ENCODE data around the gene CLASRP.

Gene CLASRP

DNA sequence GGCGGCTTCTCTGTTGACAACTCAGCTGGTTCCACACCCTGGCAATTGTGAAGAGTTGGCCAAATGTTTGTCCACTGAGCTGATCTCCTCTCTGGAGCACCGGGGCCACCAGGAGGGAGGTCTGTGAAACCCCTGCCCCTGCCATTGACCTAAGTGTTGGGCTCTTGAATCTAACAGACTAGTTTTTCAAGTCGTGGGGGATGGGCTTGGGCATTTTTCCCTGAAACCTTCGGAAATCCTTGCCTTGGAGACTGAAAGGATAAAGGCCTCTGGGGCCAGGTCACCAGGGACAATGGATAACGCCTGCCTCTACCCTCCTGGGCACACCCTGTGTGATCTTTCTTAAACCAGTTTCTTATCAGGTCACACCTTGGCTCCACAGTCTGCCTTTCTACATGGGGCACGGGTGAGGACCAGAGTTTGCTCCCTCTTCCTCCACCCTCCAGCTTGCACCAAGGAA, 41.1 kb downstream of the CLASRP start:
- DNase-seq (ENCODE audit: low read depth in 4 of 4, low spot score in 1 of 4), result no peak

DNA sequence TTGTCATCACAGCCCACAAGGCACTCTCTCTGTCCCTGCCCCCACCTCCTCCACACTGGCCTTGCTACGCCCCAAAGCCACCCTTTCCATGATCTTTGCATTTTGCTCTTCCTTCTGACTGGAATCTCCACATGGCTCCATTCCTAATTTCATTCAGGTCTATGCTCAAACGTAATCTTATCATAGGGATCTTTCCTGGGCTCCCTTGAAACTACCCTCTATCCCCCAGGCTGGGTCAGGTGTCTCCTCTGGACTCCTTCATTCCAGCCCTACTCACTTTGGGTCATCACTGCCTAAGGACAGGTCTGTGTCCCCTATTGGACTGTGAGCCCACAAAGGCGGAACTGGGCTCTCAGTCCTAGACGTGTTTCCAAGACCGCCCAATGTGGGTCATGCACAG, 43.3 kb downstream of the CLASRP start:
- no peak for DNase-seq (ENCODE audit: low read depth in 4 of 4, low spot score in 1 of 4)

DNA sequence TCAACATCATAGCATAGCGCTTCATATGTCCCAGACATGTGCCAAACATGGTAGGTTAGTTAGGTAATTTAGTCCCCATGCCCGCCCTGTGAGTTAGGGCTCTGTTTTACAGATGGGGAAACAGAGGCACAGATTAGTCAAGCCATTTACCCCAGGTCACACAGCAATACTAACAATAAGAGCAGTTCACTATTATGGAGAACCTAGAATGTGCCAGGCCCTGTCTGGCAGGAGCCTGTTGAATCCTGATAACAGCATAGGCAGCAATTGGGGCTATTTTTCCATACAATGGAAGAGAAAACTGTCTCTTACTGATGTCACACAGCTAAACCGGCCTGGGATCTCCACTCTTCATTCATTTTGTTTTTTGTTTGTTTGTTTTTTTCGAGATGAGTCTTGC, 47.6 kb downstream of the CLASRP start:
- no peak for DNase-seq (ENCODE audit: low read depth in 4 of 4, low spot score in 1 of 4)

DNA sequence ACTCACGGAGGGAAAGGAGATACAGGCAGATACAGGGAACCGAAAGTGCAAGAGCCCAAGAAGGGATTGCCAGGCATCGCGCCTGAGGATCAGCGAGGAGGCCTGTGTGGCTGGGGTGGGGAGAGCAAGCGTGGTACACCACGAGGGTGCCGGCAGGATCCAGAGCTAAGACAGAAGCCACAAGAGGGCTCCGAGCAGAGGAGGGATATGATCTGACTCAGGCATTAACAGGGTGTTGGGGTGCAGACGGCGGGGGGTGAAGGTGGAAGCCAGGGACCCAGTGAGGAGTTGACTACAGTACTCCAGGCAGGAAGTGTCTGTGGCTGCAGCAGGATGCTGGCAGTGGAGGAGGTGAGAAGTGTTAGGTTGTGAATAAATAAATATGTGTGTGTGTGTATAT, 48.7 kb downstream of the CLASRP start:
- DNase-seq (ENCODE audit: low read depth in 4 of 4, low spot score in 1 of 4), result no peak

DNA sequence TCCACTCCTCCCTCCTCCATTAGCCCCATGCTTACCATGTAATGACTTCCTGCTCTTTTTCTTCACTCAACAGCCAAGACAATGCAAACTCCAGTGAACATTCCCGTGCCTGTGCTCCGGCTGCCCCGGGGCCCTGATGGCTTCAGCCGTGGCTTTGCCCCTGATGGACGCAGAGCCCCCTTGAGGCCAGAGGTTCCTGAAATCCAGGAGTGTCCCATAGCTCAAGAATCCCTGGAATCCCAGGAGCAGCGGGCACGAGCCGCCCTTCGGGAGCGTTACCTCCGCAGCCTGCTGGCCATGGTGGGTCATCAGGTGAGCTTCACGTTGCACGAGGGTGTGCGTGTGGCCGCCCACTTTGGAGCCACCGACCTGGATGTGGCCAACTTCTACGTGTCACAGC, 51.2 kb downstream of the CLASRP start:
- DNase-seq (ENCODE audit: low read depth in 4 of 4, low spot score in 1 of 4), result no peak

DNA sequence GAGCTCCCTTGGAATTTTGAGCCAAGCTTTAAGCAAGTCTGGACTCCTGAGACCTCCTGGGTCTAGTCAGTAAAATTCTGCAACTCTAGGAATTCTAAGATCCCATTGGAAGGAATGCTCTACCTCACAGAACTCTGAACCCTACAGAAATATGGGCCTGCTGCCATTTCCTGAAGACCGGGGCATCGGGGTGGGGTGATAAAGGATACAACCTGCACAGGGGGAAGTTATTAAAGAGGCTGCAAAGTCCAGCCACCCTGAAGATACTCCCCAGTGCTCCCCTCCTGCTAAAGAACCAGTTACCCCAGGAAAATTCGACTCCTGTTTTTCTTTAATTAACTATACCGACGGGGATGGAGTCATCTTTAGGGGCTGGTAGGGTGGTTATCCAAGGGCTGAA, 51.8 kb downstream of the CLASRP start:
- no peak for DNase-seq (ENCODE audit: low read depth in 4 of 4, low spot score in 1 of 4)

DNA sequence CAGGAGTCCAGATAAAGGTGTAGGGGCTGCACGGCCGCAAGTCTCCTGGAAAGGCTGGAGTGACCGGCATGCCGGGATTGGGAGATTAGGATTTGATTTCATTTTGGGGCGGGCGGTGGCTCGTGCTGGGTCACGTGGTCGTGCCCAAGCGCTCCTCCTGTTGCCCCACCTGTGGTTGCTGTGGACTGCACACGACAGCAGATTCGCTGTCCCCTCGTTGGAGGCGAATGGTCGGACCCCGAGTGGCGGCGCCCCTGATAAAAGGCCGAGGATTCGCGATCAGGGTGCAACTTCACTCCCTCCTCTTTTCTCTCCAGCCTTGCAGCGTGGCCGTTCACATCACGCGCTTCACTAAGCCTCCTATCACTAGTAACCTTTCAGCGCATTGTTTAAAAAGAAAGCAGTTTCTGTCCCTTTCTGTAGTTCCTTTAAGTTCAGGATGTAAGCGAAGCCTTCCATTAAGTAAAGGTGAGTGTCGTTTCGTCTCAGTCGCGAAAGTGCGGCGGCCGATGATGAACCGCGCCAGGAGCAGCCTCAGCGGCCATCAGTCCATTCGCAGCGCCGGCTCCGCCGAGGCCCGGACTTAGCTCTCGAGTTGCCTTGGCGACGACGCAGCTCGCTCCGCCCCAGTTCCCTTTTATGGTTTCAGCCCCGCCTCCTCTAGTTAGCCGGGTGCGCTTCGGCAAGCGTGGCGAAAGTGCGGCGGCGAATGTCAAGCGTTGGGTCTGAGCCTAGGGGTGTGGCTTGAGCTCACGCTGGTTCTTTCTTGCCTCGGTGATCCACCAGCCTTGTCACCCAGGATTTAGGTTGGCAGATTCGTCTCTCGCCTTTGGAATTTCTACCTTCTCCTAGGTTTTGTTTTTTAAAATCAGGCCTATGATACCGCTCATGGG, 52.4 kb downstream of the CLASRP start:
- peak; percentile 77 to 96 (median 94) for DNase-seq (ENCODE audit: low read depth in 4 of 4, low spot score in 1 of 4)

DNA sequence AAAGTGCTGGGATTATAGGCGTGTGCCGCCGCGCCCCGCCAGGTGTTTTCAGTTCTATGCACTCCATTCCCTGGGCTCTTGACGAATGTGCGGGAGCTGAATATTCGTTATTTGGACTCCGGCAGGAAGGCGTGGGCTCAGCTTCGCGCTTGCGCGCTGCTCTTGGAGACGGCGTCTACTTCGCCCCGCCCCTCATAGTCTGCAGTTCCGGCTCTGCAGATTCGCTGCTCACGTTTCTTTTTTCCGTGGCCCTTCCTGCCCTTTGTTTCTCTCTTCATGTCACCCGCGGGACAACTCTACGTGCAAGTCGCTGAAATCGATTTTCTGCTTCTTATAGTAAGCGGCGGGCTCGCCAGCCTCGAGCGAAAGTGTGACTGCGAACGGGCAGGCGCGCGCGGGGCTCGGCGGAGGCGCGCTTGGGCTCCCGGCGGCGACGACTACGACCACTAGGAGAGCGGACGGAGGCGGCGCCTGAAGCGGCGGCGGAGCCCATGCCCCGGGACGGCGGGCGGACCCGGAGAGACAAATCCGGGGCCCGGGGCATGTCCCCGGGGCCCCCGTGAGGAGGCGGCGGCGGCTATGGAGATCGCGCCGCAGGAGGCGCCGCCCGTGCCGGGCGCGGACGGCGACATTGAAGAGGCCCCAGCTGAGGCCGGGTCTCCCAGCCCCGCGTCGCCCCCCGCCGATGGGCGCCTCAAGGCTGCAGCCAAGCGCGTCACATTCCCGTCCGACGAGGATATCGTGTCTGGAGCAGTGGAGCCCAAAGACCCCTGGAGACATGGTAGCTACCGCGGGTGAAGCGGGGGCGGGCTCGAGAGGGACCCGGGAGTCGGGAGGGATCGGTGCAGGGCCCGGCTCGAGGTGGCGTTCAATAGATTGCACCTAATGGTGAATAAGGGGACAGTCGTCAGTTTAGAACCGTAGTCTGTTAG, 54.2 kb downstream of the CLASRP start, which contains the start of gene PPP1R37:
Gene PPP1R37, plus strand, starts transcription at position 433 of the 932 bp plus-strand sequence. Its CDS starts 147 bp downstream, at position 580.
- DNase-seq (ENCODE audit: low read depth in 4 of 4, low spot score in 1 of 4), result peak; percentile 77 to 88 (median 82)

DNA sequence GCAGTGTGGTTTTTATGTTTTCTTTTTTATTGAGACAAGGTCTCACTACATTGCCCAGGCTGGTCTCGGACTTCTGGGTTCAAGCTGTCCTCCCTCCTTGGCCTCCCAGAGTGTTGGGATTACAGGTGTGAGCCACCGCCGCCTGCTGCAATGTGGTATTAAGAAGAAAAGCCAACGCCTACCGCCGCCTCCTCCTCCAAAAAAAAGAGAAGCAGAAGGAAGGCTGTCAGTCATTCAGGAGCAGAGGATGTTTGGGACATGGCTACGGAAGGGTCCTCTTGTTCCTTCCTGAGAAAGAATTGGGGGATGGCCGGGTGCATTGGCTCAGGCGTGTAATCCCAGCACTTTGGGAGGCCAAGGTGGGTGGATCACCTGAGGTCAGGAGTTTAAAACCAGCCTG, 55.3 kb downstream of the CLASRP start:
- no peak for DNase-seq (ENCODE audit: low read depth in 4 of 4, low spot score in 1 of 4)

DNA sequence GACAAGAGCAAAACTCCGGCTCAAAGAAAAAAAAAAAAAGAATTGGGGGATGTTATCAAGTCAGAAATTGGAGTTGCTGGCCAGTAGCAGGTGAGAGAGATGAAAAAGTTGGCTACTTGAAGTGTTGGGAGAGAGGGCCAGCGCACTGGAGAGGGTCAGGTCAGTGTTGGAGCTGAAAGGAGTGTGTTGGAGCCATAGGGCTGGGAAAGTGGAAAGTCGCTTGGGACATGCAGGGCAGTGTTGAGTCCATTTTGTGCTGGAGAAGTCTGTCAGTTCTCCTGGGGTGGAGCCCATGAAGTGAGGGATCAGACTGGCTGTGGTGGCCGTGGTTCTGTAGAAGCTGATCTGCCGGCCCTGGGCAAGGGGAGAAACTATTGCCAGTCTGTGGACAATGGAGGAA, 55.9 kb downstream of the CLASRP start:
- DNase-seq (ENCODE audit: low read depth in 4 of 4, low spot score in 1 of 4), result no peak

DNA sequence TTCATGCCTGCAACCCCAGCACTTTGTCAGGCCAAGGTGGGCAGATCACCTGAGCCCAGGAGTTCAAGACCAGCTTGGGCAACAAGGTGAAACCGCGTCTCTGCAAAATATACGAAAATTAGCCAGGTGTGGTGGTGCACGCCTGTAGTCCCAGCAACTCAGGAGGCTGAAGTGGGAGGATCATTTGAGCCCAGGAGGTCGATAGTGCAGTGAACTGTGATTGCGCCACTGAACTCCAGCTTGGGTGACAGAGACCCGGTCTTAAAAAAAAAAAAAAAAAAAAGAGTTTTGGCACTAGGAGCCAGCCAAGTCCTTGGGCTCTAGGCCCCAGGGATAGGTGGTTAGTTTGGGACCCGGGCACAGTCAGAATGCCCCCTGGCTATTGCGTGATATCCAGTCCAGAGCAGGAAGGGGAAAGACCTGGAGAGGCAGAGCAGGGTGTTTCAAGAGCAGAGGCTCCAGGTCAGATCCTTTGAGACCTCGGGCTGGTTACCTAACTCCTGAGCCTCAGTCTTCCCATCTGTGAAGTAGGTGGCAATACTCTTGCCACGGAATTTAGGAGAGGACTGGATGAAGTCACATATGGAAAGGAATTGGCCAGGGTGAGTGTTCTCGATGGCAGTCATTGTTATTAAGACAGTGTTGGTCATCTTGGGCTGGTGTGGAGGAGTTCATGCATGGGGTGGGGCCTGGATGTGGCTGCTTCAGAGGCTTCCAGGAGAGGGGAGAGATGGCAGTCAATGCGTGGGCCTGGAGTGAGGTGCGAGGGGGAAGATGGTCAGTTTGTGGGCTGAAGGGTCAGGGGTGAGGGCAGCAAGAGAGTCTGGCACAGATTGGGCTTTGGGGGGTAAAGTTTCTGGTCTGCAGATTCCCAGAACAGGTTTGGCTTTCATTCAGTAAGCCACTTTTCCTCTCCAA, 56.9 kb downstream of the CLASRP start:
- no peak for DNase-seq (ENCODE audit: low read depth in 4 of 4, low spot score in 1 of 4)

DNA sequence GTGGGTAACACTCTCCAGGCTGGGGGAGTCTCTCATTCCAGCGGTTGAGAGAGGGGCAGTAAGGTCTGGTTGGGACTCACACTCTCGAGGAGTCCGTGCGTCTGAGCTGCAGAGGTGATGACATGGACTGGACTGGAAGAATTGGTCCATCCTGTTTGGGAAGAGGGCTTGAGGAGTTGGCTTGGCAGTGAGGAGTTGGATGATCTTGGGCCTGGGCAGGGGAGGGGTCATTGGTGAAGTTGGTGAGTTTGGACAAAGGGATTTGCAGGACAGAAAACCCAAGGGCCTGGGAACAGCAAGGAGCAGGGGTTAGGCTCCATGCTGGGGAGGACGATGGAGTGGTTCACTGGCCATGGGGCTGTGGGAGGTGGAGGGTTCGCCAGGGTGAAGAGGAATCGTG, 57.9 kb downstream of the CLASRP start:
- DNase-seq (ENCODE audit: low read depth in 4 of 4, low spot score in 1 of 4), result no peak

DNA sequence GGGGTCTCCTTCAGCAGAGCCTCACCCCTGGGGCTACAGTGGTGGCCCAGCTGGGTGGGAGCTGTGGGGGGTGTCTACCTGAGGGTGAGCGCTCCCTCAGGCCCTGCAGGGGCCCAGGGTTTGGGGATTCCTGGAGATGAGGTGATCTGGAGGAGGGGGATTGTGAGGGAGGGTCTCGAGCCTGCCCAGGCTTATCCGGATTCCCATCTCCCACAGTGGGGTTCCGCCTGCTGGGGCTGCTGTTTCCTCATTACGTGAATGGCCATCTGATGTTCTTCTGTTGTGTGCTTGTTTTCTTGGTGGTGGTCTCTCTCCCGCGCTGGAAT, 58.6 kb downstream of the CLASRP start:
- DNase-seq (ENCODE audit: low read depth in 4 of 4, low spot score in 1 of 4), result no peak

DNA sequence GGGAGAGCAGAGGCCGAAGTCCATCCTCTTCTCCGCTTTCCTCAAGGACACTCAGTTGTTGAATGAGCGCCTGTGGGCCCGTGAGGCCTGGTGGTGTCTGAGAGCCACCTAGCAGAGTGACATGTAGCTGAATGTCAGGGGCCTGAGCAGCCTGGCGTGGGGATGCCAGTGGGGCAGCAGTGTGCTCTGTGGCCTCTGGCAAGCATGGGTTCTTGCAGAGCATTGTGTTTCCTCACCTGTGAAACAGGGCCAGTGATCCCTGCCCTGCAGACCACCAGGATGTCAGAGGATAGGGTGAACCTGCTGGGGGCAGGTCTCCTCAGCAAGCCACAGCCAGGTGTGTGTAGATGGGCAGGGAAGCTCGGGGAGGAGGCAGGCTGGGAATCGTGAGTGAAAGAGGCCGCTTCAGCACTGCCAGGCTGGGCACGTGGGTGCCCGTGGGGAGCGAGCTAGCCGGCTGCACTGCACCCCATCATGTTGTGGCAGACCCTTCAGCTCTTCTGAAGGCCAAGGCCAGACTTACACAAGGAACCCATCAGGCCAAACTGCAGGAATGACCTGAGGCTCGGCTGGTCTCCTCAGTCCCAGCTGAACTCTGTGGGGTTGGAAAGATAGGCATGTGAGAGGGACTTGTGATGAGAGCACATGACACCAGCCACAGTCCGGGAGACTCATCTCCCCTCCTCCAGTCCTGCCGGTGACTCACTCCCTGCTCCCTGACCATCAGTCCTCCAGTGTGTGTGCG, 59.1 kb downstream of the CLASRP start:
- no peak for DNase-seq (ENCODE audit: low read depth in 4 of 4, low spot score in 1 of 4)

DNA sequence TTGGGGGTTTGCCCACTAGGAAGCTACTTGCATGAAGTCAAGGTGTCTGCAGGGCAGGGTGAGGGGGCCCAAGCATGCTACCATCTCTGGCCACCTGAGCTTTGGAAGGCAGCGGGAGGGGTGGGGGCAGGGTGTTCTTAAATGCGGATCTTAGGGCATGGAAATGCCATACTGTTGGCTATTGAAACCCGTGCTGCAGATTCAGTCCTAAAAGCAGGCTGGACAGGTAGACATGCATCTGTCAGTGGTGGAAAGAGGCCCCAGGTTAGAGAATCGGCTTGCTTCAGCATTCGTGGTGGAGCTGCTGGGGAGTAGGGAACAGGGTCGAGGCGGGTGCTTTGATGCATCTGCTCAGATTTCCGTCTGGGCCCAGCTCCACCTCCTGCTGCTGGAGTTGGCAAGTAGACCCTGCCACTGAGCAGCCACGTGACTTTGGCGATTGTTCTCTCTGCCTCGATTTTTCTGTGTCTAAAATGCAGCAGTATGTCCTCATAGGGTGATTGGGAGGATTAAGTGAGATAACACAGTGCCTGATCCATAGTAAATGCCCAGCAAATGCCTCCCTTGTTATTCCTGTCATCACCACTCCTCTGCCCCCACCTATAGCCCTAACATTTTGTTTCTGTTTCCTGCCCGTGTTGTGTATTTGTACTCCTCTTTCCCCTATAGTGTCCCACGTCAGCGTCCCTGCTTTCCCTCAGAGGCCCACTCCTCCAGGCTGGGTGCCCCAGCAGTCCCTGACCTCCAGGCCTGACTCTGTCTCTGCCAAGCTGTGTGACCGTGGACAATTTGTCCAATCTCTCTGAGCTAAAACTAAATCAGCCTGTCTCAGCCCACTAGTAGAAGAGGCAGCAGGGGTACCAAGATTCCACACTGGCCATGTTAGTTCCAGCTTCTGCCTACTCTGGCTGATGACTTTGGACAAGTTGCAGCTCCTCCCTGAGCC, 59.9 kb downstream of the CLASRP start:
- DNase-seq (ENCODE audit: low read depth in 4 of 4, low spot score in 1 of 4), result no peak

DNA sequence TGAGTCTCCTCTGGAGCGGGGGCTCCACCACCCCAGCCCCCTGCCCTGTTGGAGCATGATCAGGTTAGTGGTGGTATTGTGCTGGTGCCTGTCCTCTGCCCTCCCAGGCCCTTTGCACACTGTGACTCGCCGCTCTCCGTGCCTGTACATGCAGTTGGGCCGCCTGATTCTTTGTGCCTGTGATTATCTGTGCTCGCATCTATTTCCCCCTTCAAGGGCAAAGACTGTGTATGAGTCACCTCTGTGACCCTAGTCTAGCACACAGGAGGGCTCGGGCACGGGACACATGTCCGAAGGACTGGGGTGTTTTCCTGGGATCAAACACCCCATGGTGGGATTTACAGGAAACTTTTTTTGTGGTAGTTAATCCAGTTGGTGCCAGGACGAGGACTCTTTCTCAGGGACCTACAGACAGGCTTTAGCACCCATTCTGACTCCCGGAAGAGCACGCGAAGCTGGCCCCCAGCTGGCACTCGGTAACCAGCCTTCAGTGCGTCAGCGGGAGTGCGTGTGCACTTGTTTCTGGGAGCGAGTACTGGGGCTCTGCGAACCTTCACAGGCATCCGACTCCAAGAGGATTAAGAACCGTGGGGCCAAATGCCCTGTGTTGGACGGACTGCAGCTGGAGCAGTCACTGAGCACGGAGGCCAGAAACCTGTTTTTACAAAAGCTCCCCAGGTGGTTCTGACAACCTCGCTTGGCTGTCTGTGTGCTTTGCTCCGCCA, 60.8 kb downstream of the CLASRP start:
- DNase-seq (ENCODE audit: low read depth in 4 of 4, low spot score in 1 of 4), result no peak

DNA sequence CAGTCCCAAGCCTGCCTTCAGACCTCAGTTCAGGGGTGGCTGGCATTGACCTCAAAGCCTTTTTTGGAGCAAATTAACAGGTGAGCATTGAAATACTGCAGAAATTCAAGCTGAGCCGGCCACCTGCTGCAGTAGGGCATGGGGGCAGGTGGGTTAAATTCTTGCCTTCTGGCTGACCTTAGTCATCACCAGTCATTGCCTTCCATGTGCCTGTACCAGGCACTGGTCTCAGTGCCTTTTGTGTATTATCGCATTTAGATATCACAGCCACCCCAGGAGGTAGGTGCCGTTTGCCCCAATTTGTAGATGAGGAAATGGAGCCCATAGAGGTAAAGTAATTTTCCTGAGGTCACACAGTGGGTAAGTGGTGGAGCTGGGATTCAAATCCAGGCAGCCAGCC, 61.4 kb downstream of the CLASRP start:
- no peak for DNase-seq (ENCODE audit: low read depth in 4 of 4, low spot score in 1 of 4)

DNA sequence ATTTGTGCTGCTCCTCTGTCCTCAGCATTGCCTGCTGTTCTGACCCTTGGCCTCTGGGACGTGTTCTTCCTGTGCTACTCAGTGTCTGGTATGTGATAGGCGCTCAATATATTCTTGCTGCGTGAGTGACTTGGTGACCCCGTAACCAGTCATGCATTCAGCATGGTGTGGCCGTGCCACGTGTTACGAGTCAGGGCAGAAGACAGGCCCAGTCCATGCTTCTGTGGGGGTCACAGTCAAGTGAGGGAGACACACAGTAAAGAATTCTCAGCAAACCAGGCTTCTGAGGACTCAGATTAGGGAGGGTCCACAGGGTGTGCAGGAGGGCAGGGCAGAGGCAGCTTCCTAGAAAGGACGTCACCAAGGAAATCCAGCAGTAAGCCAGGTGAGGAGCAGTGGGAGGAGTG, 62.0 kb downstream of the CLASRP start:
- no peak for DNase-seq (ENCODE audit: low read depth in 4 of 4, low spot score in 1 of 4)
